Astrocyte of the spinal cord (primary cell): ENCODE results near the gene CDC42BPA.

Experiments
- DNase-seq: peaks from one replicate; pipeline ENCODE4 v3.0.0; 2011; ENCODE audit warnings: low read depth, low spot score
- H3K4me3 ChIP-seq: 2 replicates; pipeline ENCODE4 v1.5.1; 2011; ENCODE audit warnings: low read depth, mild to moderate bottlenecking, low read length, moderate library complexity
- CTCF ChIP-seq: IDR thresholded peaks from 2 replicates; pipeline ENCODE4 v1.5.1; 2012; ENCODE audit warnings: low read depth, mild to moderate bottlenecking, low read length, inconsistent platforms
- in situ Hi-C: cut with HindIII; loops from 2 replicates; pipeline ENCODE4 v1.10.0; 2017; ENCODE audit warnings: low sequenced_read_pairs

The CDC42BPA gene

DNA sequence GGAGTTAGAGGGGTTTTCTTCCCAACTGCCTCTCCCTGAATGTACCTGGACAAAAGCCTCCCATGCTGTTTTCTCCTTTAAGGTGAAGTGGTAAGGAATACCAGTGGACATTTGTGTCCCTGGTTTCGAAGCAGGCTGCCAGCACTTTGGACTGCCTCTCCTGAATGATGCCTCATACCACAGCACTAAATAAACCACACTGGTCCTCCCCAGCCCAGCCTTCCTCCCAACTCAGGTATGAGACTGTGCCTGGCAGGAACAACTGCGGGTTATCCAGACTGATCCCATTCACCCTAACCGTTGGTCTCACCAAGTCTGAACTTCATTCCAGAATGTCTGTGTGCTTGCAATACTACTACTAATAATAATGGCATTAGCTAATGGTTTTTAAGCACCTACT, 368.9 kb downstream of the CDC42BPA start:
- in situ Hi-C loops, result no loop called here
- no peak for DNase-seq
- H3K4me3 ChIP-seq, result no peak overlapping the region
- no peak for TF ChIP-seq CTCF

DNA sequence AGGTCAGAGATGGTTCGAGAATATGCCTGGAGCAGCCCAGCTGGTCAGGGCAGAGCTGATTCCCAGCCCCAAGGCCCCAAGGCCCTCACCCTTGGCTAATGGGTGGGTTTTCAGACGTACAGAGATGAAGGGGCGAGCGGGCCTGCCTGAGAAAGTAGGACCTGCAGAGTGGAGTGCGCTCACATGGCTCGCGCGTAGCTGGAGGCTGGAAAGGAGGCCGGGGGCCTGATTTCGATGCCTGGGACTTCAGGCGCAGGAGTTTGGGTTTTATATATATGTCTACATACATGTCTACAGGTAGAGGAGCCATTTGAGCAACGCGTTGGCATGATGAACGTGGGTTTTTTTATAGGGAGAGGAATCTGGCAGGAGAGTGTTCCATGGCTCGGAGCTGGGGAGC, 369.3 kb downstream of the CDC42BPA start:
- TF ChIP-seq CTCF, result no peak
- DNase-seq, result no peak
- in situ Hi-C loops, result no loop called here

DNA sequence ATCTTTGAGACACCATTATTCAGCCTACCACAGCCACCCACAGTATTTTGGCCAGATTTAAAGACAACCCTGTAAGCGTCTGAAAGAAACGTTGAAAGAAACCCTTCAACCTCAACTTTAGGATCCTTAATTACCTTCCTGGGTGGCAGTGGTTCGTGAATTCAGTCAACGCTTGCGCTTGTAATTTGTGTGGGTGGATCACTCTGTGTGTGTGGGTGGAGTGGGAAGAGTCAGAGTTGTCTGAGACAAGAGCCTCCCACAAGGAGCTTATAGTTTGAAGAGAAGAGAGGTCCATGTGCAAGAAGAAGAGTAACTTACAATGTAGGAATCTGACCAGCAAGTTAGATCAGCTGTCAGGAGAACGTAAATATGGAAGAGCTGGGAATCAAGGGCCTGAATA, 369.8 kb downstream of the CDC42BPA start:
- no peak for DNase-seq
- no peak overlapping the region for H3K4me3 ChIP-seq
- no peak for TF ChIP-seq CTCF
- in situ Hi-C loops, result no loop called here

More for the DNA sequence above, 369.3 kb downstream of the CDC42BPA start:
- H3K4me3 ChIP-seq, result no peak overlapping the region

DNA sequence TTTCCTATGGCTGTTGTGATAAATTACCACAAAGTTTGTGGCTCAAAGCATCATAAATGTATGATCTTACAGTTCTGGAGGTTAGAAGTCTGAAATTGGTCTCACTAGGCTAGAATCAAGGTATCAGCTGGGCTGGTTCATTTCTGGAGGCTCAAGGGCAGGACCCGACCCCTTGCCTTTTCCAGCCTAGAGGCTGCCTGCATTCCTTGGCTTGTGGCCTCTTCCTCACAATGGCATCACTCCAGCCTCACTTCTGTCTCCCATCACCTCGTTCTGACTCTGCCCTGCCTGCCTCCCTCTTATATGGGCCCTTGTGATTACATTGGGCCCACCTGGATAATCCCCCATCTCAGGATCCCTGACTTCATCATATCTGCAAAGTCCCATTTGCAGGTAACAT, 370.2 kb downstream of the CDC42BPA start:
- in situ Hi-C loops, result no loop called here
- no peak for DNase-seq
- no peak for TF ChIP-seq CTCF
- H3K4me3 ChIP-seq, result no peak overlapping the region

- no peak overlapping the region for H3K4me3 ChIP-seq
- TF ChIP-seq CTCF, result no peak
- in situ Hi-C loops, result no loop called here
Observed at GRCh38 chr1:226946841-226947240, 371.5 kb downstream of the CDC42BPA start.

GRCh38 chr1:226946285-226946684, 372.0 kb downstream of the CDC42BPA start:
- DNase-seq, result no peak
- H3K4me3 ChIP-seq, result no peak overlapping the region
- TF ChIP-seq CTCF, result no peak
- in situ Hi-C loops, result no loop called here

More at GRCh38 chr1:226946841-226947240, 371.5 kb downstream of the CDC42BPA start:
- DNase-seq, result no peak

DNA sequence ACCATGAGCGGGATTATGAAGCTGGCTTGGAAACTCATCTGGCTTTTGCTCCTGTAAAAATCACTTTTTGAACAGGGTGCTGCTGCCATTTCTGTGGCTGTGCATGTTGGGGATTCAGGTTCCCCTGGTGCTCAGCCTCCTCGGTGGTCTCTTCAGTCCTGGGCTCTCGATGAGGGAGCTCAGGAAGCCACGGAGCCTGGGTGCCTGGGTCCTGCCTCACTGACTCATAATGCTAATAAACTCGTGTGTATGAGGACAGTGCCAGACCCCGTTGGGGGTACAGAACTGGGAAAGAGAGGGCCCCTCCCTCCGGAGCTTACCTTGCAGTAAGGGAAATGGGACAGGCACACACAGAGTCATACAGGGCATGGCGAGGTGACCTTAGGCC, 372.4 kb downstream of the CDC42BPA start:
- no peak for DNase-seq
- in situ Hi-C loops, result no loop called here
- H3K4me3 ChIP-seq, result no peak overlapping the region
- no peak for TF ChIP-seq CTCF
